GM21447 (cell line): ENCODE data around the gene NXPH1.

ENCODE experiments used
- ATAC-seq: cut with Tn5 transposase; IDR thresholded peaks from one replicate; pipeline ENCODE4 v1.9.1; 2021; ENCODE audit not compliant: unreplicated experiment

NXPH1 gene

DNA sequence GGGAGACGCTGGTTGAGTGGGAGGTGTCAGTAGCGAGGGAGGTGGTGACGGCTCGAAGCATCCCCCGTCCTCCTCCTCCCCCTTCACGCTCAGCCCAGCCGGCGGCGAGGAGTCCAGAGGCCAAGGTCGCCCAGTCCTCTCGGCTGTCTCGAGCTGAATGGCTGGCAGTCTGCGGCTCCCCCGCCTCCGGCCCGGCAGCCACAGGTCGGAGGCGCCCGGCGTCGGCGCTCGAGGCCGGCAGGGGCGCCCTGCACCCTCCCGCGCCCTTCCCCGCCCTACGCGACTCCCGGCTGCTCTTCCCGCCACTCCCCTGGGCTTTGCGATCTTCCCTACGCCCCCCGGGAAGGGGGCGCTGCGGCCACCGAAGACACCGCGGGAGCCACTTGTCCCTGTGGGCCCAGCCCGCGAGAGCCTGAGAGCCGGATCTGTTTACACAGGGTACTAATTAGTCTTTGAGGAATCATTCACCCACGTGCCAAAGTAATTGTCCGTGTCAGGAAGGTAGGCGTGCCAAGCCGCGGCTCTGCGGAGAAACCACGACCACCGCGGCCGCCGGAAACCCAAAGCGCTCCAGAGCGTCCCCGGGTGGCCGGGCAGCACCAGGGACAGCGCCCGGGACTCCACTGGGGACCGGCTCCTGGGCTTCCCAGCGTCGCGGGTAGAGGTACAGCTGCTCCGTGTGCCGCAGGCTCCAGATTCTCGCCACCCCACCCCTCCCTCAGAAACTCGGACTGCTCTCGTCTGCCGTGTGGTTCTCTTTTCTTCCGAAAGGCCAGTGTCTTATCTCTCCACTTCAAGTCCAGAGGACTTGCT, at the start of gene NXPH1:
Gene NXPH1, plus strand, starts transcription at position 133 of the 813 bp plus-strand sequence.
- no peak for ATAC-seq

DNA sequence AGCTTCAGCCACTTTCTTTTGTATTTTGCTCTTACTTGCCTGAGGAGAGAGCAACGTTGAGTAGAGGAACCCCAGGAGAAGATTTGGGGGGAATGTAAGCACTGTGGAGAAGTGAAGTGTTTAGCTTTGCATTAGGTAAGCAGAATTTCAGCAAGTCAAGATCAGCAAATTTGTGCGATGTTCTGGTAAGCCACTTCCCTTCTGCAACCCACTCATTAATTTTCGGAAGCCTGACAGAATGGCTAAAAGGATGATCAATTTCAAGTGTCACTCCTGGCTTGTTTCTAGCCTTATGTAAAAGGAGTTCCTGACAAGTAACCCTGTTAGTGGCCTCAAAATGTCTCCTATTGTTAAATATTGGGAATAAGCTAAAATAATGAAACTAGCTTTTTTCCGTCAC, 48.5 kb upstream of the NXPH1 start:
- ATAC-seq = no peak

DNA sequence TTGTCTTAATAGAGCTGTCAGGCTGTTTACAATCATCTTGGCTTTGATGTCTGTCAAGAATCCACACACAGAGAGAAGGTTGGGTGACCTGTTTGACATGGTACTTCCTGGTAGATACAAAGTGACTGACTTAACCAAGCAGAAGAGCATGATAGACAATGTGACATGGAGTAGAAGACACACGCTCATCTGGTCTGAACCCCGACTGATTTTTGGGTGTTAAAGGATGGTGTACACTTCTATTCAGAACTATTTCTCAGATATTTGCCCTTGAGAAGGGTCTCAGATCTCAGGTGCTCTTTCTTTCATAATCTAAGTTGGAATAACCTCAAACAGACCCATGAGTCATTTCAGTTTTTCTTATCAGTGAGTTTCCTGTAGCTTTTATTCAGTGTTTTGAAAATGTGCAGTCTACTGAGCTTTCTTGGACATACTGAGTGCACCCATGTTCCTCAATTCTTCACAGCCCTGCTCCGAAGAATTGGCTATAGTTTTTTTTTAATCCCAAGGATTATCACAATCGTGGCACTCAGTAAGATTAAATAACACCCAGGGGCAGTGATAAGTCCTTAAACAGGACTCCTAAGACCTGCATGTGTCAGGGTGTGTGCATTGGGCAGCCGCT, 46.4 kb upstream of the NXPH1 start:
- peak; percentile 76 for ATAC-seq

DNA sequence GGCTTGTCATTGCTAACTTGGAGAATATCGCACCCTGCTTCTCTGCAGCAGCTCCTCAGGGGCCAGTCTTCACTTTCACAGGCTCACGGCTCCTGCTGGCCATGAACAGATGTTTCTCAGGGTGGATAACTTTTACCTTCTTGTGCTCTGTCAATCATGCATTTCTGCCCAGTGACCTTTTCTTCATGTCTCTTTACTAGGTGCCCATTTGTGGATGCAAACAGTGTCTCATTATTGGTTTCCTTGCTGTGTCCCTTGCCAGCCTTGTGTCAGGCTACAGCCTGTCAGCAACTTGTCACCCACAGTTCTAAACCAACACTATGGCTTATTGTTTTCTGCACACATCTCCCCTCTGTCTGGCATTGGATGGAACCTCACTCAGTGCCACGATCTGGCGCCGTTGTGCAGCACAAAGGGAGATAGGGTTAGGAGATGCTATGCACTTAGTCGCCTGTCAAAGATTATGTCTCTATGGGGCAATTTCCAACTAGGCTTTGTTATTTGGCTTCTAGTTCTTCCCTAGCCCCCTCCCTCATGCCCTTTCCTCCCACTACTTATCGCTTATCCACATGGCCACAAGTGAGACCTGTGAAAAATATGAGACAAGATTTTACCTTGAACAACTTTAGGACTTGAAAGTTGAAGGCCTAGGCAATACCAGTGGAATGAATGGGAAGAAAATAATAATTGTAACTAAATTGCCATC, 45.7 kb upstream of the NXPH1 start:
- peak; percentile 45 for ATAC-seq

- no peak for ATAC-seq
These were observed 45.2 kb upstream of the NXPH1 start for GRCh38 chr7:8388257-8388625.

DNA sequence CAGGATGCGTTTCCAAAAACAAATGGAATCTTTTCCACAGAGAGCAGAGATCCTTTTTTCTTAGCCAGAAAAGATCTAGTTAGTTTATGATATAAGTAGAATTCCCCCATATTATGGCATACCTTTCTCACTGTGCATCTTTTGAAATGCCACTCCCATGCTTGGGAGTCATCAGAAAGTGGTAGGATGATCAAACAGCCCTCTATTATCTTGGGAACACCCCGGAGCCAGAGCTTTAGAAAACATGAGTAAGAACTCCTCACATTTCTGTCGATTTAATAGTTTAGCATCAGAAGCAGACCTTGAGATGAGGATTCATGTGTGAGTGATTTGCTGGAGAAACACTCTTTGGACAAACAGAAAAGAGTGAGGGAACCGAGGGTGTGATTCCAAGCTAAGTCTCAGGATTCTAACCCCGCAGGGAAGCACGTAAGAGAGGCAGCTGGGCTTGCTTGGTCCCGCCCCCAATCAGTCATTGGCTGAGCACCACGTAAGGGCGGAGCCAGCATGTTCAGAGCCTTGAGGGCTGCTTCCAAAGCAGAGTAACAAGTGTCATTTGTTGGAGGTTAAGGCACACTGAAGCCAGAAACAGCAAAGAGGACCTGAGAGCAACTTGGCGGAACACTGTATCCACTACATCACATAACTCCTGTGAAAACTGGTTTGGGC, 43.7 kb upstream of the NXPH1 start:
- no peak for ATAC-seq

- no peak for ATAC-seq
These were observed 43.2 kb upstream of the NXPH1 start for GRCh38 chr7:8390262-8390626.

GRCh38 chr7:8391353-8392062, 41.9 kb upstream of the NXPH1 start:
- no peak for ATAC-seq

DNA sequence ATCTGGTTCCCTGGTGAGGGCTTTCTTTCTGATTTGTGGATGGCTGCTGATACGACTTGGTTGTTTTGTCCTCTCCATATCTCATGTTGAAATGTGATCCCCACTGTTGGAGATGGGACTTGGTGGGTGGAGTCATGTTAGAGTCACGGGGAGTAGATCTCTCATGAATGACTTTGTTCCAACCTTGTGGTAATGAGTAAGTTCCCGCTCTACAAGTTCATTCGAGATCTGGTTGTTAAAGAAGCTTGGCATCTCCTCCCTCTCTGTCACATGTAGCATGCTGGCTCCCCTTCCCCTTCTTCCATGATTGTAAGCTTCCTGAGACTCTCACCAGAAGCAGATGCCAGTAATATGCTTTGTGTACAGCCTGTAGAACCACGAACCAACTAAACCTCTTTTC, 37.1 kb upstream of the NXPH1 start:
- no peak for ATAC-seq

DNA sequence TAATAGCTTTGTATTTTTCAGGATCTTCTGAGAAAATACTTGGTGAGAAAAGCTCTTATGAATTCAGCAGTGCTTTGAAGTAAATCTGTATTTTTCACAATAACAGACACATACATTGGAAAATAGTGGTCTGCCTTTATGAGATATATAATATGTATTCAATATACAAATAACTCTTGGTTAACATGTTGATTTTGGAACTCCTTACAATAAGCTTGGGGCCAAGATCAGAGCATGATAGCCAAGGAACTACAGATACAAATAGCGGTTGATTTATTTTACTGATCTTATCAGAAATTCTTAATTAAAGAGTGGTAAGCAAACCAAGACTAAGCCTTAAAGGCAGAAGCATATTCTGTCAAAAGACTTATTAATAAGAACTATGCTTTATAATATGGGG, 24.5 kb upstream of the NXPH1 start:
- no peak for ATAC-seq

DNA sequence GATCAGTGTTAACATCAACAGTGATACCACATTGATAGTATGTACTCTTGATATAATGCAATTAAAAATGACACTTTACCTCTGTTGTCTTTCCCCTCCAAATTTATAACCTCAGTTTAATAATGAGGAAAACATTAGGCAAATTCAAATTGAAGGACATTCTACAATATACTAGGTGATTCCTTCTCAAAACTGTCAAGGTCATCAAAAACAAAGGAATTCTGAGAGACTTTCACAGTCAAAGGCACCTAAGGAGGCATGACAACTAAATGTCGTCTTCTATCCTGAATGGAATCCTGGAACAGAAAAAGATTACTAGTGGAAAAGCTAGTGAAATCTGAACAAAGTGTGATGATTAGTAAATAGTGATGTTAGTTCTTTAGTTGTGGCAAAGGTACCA, 22.3 kb upstream of the NXPH1 start:
- ATAC-seq = no peak

- no peak for ATAC-seq
These were observed 19.8 kb upstream of the NXPH1 start for GRCh38 chr7:8413600-8413999.

DNA sequence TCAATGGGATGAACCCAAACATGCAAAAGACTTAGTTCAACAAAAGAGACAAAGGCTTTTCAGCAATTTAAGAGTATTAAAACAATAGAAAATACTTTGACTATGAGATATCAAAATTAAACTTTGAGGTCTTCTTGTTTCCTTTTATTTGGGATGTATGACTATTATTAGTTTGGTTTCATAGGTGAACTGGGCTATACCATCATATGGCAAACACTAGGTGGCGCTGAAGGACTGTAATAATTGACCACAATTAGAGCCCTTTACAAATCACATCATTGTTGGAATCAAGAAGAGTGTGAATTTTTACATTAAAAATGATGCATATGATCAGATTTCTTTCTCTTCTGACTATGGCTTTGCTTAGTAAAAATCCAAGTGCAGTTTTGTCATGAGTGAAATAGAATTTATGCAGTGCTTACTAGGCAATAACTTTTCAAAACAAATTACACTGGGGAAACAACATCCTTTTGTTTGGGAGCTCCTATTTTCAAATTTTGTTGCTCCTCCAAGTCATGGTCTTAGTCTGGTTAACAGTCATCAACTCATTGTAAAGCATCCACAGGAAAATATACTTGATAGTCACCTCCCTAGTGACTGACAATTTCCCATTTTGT, 14.7 kb upstream of the NXPH1 start:
- ATAC-seq = peak; percentile 79

- no peak for ATAC-seq
These were observed 11.2 kb upstream of the NXPH1 start for GRCh38 chr7:8422177-8422576.

DNA sequence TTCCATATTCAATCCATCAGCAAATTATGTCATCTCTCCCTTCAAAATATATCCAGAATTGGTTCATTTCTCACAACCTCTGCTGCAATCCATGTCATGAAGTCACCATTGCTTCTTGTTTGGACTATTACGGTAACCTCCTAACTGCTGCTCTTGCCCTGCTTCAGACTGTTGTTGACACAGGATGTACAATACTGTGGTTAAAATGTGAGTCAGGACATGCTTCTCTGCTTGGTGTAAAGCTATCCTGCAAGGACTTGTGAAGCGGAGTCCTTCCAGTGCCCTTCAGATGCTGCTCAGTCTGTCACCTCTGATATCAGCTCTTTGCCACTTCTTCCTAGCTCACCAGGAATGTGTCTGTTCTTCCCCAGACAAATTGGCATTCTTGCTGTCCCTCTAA, 10.4 kb upstream of the NXPH1 start:
- ATAC-seq = no peak

DNA sequence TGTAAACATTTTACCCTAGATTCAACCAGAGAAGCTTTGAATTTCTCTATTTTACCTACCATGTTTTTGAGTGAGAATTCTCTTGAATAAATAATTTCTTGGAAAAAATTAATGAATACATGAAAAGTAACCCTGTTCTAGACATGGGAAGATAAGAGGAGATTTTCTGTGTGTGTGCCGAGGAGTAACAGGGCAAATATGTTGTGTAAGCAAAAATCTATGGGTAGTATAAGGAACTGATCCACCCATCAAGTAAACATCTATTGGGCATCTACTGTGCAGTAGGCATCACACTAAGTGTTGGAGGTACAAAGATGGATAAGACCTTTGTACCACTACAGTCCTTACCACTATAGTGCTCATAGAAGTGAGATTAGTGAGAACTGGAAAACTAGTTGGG, 8.2 kb upstream of the NXPH1 start:
- no peak for ATAC-seq

DNA sequence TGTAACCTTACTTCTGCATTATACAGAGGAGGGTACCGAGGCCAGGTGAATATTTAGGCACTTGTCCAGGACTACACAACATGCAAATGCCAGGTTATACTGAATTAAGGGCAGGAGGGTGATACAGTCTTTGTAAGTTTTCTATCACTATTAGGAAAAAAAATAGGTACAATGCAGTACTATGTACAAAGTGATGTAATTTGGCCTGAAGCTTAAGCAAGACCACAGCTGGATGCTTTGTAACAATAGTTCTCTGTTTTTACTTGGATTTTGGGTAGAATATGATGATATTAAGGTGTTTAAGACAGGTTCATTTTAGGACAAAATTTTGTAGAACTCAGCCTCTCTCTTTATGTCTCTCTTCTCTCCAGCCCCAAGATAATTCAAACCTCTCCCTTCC, 2.8 kb upstream of the NXPH1 start:
- no peak for ATAC-seq

DNA sequence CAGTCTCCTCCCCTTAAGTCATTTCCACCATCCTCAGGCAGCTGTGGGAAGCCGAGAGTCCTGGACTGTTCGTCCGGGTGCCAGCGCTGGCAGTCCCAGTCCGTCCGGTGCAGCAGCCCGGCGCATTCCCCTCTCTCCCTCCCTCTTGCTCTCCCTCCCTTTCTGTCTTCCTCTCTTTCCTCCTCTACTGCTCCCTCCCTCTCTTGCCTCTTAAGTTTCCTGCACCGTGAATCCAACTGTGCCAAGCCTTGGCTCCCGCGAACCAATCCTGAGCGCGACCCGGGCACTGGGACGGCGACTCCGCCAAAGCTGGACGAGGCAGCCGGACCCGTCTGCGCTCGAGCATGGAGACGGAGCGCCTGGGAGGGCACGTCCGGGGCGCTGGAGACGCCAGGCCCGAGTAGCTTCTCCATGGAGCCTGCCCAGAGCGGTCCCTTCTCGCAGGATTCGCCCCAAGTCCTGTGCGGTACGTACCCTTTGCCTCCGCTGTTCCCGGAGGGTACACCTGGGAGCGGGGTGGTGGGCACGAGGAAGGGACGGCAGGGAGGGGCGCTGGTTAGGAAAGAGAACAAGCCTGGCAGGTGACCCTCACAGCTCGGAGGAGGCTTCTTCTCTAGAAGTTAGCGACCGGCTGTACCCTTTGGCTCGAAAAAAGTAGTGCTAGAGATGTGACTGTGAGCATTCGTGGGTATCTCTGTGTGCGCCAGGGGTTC, 1.0 kb downstream of the NXPH1 start:
- no peak for ATAC-seq

GRCh38 chr7:8435095-8435494, 1.7 kb downstream of the NXPH1 start:
- ATAC-seq = no peak
